NT2/D1 (cell line): ENCODE data around the gene PCTP.

ENCODE experiments used
- YY1 ChIP-seq: IDR thresholded peaks from 2 replicates; pipeline ENCODE4 v1.6.1; 2011; ENCODE audit not compliant: insufficient read length, insufficient read depth
- ZNF274 ChIP-seq: IDR thresholded peaks from 2 replicates; pipeline ENCODE4 v1.6.1; 2011; ENCODE audit warnings: mild to moderate bottlenecking, low read depth, low read length

DNA sequence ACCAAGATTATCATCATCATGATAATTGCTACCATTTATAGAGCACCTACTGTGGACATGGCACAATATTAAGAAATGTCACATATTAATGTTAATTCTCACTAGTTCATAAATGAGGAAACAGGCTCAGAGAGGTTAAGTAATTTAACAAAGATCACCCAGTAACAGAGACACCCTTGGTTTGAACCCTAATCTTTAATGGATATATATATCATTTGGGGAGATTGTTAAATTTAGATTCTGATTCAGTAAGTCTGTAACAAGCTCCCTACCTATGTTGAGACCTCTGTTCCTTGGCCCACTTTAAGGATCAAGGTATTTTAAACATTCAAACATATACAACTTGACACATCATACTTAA, 27.4 kb upstream of the PCTP start:
- TF ChIP-seq YY1 (no peak), ZNF274 (no peak)
